GM12865 (cell line): ENCODE results near the gene AMOTL1.

Experiments used
- DNase-seq: peaks from one replicate; pipeline ENCODE4 v3.0.0; 2010; ENCODE audit warnings: low read depth
- H3K4me3 ChIP-seq: 2 replicates; pipeline ENCODE4 v1.5.1; 2011; ENCODE audit warnings: mild to moderate bottlenecking, low read depth, low read length, control low read depth
- TF ChIP-seq, protein P1 (sequence below): IDR thresholded peaks from 2 replicates; pipeline ENCODE4 v1.5.1; 2011; ENCODE audit warnings: low read length, control low read depth, low read depth, inconsistent platforms; ENCODE audit not compliant: insufficient read depth; ENCODE audit errors: missing control alignments

Gene AMOTL1

DNA sequence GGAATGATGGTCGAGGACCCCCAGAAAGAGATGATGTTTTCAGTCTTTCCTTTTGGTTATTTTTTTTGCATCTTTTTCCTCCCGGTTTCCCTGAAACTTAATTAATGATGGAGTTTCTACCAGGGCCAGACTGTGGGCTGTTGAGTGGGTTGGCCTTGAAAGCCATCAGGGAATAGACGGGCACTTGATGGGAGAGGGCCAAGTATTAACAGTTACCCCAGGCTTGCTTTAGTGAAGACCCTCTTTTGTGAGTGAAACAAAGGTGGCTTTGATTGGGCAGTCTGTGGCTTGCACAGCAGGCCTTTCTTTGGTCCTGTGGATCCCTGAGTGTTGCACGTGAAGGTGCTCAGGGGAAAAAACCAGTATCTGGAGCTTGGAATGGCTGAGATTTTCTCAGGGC lies 56.9 kb downstream of the AMOTL1 start:
- DNase-seq = no peak
- no peak overlapping the region for H3K4me3 ChIP-seq
- TF ChIP-seq, protein P1, sequence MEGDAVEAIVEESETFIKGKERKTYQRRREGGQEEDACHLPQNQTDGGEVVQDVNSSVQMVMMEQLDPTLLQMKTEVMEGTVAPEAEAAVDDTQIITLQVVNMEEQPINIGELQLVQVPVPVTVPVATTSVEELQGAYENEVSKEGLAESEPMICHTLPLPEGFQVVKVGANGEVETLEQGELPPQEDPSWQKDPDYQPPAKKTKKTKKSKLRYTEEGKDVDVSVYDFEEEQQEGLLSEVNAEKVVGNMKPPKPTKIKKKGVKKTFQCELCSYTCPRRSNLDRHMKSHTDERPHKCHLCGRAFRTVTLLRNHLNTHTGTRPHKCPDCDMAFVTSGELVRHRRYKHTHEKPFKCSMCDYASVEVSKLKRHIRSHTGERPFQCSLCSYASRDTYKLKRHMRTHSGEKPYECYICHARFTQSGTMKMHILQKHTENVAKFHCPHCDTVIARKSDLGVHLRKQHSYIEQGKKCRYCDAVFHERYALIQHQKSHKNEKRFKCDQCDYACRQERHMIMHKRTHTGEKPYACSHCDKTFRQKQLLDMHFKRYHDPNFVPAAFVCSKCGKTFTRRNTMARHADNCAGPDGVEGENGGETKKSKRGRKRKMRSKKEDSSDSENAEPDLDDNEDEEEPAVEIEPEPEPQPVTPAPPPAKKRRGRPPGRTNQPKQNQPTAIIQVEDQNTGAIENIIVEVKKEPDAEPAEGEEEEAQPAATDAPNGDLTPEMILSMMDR = no peak

DNA sequence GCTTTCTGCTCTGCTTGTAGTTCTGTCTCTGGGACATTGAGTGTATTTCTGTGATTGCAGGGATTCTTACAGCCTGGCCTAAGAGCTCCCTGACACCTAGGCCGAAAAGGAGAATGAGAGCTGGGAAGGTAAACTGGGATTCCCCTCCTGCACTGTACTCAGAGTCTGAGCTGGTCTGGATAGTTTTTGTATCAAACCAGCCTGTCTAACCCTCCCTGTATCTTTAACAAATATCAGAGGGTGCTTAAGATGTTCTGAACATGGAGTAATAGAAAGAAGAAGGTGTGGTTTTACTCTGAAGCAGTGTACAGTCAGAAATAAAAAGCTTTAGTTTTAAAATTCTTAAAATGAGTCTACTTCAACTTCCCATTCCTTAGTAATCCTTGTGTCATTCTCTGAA lies 57.3 kb downstream of the AMOTL1 start:
- TF ChIP-seq, protein P1 = no peak
- DNase-seq = no peak
- no peak overlapping the region for H3K4me3 ChIP-seq

DNA sequence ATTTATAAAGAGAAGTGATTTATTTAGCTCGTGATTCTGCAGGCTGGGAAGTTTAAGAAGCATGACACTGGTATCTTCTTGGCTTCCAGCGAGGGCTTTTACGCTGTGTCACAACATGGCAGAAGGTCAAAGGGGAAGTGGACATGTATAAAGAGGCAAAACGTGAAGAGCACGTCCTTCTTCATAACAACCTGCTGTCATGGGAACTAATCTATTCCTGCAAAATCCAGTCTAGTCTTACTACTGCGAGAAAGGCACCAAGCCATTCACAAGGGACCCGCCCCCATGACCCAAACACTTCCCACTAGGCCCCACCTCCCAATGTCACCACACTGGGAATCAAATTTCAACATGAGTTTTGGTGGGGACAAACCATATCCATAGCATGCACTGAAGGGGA lies 58.3 kb downstream of the AMOTL1 start:
- DNase-seq = no peak
- no peak overlapping the region for H3K4me3 ChIP-seq
- TF ChIP-seq, protein P1 = no peak

DNA sequence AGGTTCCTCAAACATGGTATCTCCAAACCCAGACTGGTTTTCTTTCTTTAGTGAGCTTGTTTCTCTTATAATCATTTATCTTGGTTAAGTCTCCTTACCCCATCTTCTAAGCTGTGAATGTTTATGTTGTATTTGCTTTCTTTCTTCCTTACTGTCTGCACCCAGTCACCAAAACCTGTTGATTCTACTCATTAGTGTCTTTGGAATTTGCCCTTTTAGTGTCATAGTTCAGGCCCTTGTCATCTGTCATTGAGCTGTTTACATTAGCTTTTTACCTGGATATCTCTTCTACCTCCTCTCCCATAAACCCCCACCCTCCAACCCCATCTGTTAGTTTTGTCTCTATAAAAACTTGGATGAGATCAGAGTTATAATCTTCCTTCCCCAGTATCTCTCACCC lies 59.9 kb downstream of the AMOTL1 start:
- H3K4me3 ChIP-seq = no peak overlapping the region
- TF ChIP-seq, protein P1 = no peak
- DNase-seq = no peak

DNA sequence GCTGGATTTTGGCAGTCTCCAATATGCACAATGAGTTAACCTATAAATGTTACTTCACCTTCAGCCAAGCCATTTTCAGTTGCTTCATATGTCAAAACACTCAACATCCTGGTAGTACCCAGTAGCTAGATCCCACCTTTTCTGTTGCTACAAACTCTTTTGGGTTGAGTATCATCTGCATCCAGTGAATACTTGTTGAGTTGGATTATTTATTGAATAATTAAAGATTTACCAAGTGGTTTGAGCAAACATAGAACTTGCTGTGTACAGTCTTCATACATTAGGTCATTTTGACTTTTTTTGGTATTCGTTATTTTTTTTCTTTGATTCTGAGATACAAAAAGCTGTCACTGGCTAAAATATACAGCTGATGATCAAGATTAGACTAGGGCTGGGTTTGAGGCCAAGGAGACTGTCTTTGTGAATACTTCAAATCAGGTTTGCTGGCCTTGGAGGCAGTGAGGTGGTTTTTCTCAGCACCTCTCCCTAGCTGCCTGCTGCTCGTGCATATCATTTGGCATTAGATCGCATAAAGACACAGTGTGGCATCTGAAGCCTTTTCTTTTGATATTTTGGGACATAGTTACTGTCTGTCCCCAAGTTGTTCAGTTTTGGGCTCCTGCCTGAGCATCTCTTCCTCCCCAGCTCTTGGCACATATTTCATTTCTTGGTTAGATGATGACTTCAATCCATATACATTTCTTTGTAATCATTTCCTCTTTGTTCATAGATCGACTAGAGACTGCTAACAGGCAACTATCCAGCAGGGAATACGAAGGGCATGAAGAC lies 62.8 kb downstream of the AMOTL1 start:
- no peak for DNase-seq
- TF ChIP-seq, protein P1 = no peak
- no peak overlapping the region for H3K4me3 ChIP-seq

DNA sequence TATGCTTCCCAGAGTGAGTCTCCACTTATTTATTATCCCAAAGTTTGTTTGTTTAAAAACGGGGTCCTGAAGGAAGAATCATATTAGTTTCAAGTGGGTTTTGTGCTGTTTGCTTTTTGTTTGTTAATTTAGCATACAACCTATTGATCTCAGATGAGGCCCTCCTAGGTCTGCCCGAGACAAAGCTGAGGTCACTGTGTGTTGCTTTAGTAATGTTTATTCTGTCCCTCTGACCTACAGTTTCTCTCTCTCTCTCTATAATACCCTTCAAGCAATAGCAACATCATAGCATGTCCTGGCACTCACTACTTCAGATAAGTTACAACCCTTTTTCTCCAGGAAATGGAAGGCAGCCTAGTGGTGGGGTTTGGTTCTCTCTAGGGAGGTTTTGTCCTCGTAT lies 63.4 kb downstream of the AMOTL1 start:
- TF ChIP-seq, protein P1 = no peak
- no peak for DNase-seq
- no peak overlapping the region for H3K4me3 ChIP-seq

DNA sequence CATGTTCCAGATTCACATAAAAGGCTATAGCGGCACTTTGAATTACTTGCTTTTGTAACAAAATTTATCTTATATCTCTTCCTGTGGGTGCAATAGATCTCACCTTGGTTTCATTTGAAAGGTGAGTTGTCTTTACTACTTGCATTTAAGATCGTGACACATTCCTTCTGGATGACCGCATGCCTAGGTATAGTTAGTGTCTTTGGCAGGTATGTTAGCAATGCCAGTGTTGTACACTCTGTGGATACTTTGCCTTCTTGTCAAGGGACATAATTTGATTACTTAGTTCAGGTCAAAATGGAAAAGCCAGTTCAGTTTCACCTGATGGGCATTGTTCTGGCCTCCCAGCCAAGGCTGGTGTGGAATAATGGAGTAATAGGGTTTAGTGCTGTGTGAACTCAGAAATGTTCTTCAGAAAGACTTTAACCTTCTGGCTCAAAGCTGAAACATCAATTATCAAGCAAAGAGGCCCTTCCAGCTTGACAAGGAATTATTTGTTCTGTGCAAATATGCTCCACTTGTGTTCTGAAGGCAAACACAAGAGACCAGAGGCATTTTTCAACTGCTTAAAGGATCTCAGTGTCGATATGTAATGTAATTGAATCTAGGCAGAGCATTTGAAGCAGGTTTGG lies 64.6 kb downstream of the AMOTL1 start:
- no peak overlapping the region for H3K4me3 ChIP-seq
- TF ChIP-seq, protein P1 = no peak
- no peak for DNase-seq
